Measurements from ENCODE around the gene ACOXL. TPM values are rescaled to one million over a fixed set of nuclear protein-coding genes. Genes with fewer than 3 reads are reported as not detected.

Gene ACOXL
- polyA plus RNA-seq, 3 donors = 0.35 TPM; not detected in 2

- Histone ChIP-seq H3K79me2 (ENCODE audit: insufficient read depth, low read length) (no peaks in the 10 kb centered on the region), H3K9me3 (replicated peaks in 1 of 2; ENCODE audit: control insufficient read depth in 1 of 2, insufficient read depth in 1 of 2, low read length in 2 of 2) (no peaks in the 10 kb centered on the region), H3K9ac (ENCODE audit: insufficient read depth, low read length, poor library complexity, severe bottlenecking) (no peak overlapping the region), H3K4me2 (replicated peaks; ENCODE audit: extremely low read depth, low read length, poor library complexity, severe bottlenecking) (no peak overlapping the region), H4K20me1 (ENCODE audit: insufficient read depth, low read length) (no peaks in the 10 kb centered on the region), H3K36me3 (replicated peaks in 1 of 2; ENCODE audit: control insufficient read depth in 1 of 2, insufficient read depth in 2 of 2, low read length in 2 of 2) (no peaks in the 10 kb centered on the region), H3K27ac (ENCODE audit: low read depth in 1 of 2, low read length in 2 of 2) (no peak overlapping the region), H3K27me3 (ENCODE audit: control insufficient read depth in 2 of 2, insufficient read depth in 2 of 2, low read length in 2 of 2) (no peaks in the 10 kb centered on the region), H2AFZ (ENCODE audit: insufficient read depth, low read depth, low read length, poor library complexity, severe bottlenecking) (no peak overlapping the region), H3K4me1 (ENCODE audit: control insufficient read depth in 1 of 2, insufficient read depth in 2 of 2, low read length in 2 of 2) (no peaks in the 10 kb centered on the region), H3K4me3 (replicated peaks in 1 of 3; ENCODE audit: low read depth in 2 of 3, low read length in 3 of 3) (no peak overlapping the region)
- DNase-seq = no peak
- TF ChIP-seq CTCF (IDR thresholded peaks at IDR 0.05) = no peak
- no peaks in the 10 kb centered on the region for H3K36me3 Mint-ChIP-seq
- no CpG with 5 or more reads among the region's 1 CpG for WGBS (ENCODE audit: insufficient coverage)
- peaks cover 5% of the 10 kb centered on the region for H3K4me1 Mint-ChIP-seq
- no peak overlapping the region for H3K27ac Mint-ChIP-seq
- H3K4me3 Mint-ChIP-seq = no peak overlapping the region
- peaks cover 0 to 5% (median 4%) of the 10 kb centered on the region in 7 donors for H3K9me3 Mint-ChIP-seq
- intact Hi-C loops (cut with micrococcal nuclease) = no loop called here
- peaks cover 1 to 3% (median 2%) of the 10 kb centered on the region in 3 donors for H3K27me3 Mint-ChIP-seq (ENCODE audit: low read depth in 3 of 3)
Measured at GRCh38 chr2:110883406-110883805, 151.0 kb downstream of the ACOXL start.

- H3K4me3 ChIP-seq (replicated peaks in 1 of 3; ENCODE audit: low read depth in 2 of 3, low read length in 3 of 3) = no peak overlapping the region
- no peaks in the 10 kb centered on the region for H3K4me1 ChIP-seq (ENCODE audit: control insufficient read depth in 1 of 2, insufficient read depth in 2 of 2, low read length in 2 of 2)
- no peak overlapping the region for H3K27ac Mint-ChIP-seq
- no peak for TF ChIP-seq CTCF (IDR thresholded peaks at IDR 0.05)
- H3K9me3 ChIP-seq (replicated peaks in 1 of 2; ENCODE audit: control insufficient read depth in 1 of 2, insufficient read depth in 1 of 2, low read length in 2 of 2) = no peaks in the 10 kb centered on the region
- no peaks in the 10 kb centered on the region for H4K20me1 ChIP-seq (ENCODE audit: insufficient read depth, low read length)
- no peaks in the 10 kb centered on the region for H3K36me3 Mint-ChIP-seq
- no peak overlapping the region for H3K9ac ChIP-seq (ENCODE audit: insufficient read depth, low read length, poor library complexity, severe bottlenecking)
- peaks cover 5% of the 10 kb centered on the region for H3K4me1 Mint-ChIP-seq
- H3K27me3 ChIP-seq (ENCODE audit: control insufficient read depth in 2 of 2, insufficient read depth in 2 of 2, low read length in 2 of 2) = no peaks in the 10 kb centered on the region
- WGBS (ENCODE audit: insufficient coverage) = no CpG with 5 or more reads among the region's 4 CpGs
- no peaks in the 10 kb centered on the region for H3K79me2 ChIP-seq (ENCODE audit: insufficient read depth, low read length)
- H3K4me2 ChIP-seq (replicated peaks; ENCODE audit: extremely low read depth, low read length, poor library complexity, severe bottlenecking) = no peak overlapping the region
- no peak overlapping the region for H3K4me3 Mint-ChIP-seq
- H2AFZ ChIP-seq (ENCODE audit: insufficient read depth, low read depth, low read length, poor library complexity, severe bottlenecking) = no peak overlapping the region
- intact Hi-C loops (cut with micrococcal nuclease) = no loop called here
- H3K36me3 ChIP-seq (replicated peaks in 1 of 2; ENCODE audit: control insufficient read depth in 1 of 2, insufficient read depth in 2 of 2, low read length in 2 of 2) = no peaks in the 10 kb centered on the region
- peaks cover 0 to 3% (median 1%) of the 10 kb centered on the region in 3 donors for H3K27me3 Mint-ChIP-seq (ENCODE audit: low read depth in 3 of 3)
- no peak for DNase-seq
- H3K9me3 Mint-ChIP-seq = peaks cover 0 to 3% (median 0%) of the 10 kb centered on the region in 7 donors
- no peak overlapping the region for H3K27ac ChIP-seq (ENCODE audit: low read depth in 1 of 2, low read length in 2 of 2)
Measured at GRCh38 chr2:110885256-110885655, 152.9 kb downstream of the ACOXL start.
